Kidney glomerular epithelial cell (primary cell): Measurements from ENCODE around the gene ANXA11.
A peak's percentile ranks its signal among the peaks of the same experiment; 100 is the strongest.

ENCODE experiments used
- DNase-seq: peaks from one replicate; lab custom pipeline; 2025; lab: John Stamatoyannopoulos, UW

The ANXA11 gene

GRCh38 chr10:80165173-80165572, 40.2 kb downstream of the ANXA11 start:
- DNase-seq: no peak

DNA sequence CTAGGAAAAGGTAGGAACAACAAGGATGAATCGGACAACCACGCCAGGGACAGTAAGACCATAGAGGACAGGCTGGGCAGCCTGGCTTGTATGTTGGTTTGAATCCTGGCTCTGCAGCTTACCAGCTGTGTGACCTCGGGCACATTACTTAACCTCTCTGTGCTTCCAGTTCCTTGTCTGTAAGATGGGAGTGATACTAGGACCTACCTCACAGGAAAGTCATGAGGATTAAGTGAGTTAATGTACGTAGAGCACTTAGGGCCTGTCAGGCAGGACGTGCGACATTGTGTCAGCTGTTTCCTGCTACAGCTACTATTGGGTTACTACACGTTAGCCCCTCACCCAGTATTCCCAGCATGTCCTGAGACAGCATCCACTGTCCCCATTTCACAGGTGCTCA, 40.7 kb downstream of the ANXA11 start:
- no peak for DNase-seq

DNA sequence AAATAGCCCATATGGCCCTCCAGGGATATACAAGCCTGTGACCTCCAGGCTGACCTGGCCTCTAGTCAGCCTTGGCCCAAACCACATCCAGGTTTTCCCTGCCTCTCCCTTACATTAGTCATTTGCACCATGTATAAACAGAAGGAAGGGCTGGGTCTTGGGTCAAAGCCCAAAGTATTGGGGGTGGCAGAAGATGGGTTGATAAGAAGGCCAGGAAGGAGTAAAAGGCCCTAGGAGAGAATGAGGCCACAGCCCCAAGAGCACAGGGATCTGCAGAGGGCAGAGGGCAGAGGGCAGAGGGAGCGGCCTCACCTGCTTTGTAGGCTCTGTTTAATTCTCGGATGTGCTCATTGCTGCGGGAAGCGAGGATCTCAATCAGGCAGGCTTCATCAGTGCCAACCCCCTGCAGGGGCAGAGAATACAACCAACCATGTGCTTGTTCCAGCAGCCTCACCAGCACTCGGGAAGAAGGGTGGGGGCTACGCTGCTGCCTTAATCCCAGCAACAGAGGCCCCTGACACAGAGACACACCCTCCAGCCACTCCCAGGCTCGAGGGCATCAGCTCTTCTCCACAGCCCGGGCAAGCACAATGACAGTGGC, 41.5 kb downstream of the ANXA11 start:
- no peak for DNase-seq

- no peak for DNase-seq
Observed at GRCh38 chr10:80161321-80162083, 43.8 kb downstream of the ANXA11 start.

DNA sequence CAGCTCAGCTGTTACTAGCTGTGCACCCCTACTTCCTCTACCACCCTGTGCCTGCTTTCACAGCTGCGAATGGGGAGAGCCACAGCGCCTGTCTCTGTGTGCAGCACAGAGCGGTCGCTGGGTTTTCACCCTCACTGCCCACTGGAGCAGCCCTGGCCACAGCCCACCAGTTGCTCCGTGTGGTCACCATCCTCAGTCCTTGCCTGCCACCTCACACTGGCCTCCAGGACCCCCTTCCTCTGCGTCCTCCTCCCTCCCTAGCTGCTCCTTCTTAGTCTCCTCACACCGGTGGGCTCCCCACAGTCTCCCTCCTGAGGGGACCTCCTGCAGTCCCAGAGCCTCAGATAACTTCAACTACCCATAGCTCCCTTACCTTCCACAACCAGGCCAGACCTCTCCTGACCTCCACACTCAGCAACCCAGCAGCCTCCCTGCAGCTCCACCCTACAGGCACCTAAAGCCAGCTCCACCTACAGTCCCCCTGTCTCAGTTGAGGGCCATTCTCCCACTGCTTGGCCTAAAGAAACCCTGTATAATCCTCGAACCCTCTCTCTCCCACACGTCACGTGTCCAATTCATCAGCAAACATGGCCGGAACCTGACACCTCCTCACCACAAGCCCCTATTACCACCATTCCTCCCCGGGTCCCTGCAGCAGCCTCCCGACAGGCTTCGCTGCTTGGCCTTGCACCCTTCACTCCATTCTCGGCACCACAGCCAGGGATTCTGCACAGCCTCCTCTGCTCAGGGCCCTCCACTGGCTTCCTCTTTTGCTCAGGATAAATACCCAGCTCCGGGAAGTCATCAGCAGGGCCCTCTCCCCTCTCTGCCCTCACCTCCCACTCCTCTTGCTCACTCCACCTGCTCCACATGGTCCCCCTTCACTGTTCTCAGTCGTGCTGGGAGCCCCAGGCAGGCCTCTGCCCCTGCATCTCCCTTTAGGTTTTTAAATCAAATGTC, 44.7 kb downstream of the ANXA11 start:
- no peak for DNase-seq

GRCh38 chr10:80159166-80159873, 46.0 kb downstream of the ANXA11 start:
- no peak for DNase-seq

DNA sequence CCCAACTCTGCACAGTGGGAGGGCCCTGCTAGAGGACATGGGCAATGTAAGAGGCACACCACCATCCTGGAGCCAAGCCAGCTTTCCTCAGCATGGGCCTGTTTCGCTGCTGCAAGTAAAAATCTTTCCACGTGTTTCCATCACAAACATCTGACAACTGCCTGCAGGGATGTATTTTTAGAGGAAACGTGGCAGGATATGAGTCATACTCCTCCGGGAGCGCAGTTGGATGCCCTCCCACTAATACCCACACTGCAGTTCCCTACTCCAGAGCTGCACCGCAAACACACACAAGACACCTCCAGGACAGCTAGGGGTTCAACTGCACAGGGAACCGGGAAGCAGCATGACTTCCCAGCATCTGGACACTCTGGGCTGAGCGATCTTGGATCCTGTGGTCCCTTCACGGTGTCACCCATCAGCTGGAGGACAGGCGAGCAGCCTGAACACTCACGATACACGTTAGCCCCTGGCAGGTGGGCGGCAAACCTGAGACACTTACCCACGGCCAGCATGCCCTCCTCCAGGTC, 46.7 kb downstream of the ANXA11 start:
- peak; percentile 89 for DNase-seq

DNA sequence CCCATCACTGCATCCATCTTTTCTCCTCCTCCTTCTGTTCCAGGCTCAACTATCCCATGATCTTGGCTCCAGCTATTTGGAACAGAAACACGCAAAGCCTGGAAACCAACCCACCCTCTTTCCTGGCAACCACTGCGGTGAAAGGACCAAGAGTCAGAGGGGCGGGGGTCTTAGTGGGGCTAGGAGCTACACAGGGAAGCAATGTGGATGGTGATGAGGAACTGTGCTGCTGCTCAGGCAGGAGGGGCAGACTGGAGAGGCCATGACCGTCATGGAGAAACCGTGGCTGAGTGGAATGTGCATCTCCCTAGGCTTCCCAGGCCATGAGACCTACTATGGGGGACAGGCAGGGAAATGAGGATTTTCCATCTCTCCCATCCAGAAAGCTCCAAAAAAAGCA, 47.2 kb downstream of the ANXA11 start:
- DNase-seq: no peak

GRCh38 chr10:80157561-80157960, 47.8 kb downstream of the ANXA11 start:
- DNase-seq: no peak

DNA sequence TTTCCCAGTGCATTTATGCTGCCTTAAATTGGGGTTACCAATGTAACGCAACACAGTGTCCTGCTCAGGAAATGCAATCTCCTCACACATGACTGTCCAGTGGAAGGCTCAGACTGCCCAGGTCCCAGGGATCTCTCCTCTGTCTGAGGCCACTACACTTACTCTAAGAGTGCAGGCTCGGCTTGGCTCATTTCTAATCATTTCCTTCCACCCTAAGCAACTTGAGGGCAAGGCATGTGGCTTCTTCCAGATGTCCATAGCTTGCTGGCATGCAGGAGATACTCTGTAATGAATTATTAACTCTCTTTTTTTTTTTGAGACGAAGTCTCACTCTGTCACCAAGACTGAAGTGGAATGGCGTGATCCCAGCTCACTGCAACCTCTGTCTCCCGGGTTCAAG, 49.1 kb downstream of the ANXA11 start:
- no peak for DNase-seq

DNA sequence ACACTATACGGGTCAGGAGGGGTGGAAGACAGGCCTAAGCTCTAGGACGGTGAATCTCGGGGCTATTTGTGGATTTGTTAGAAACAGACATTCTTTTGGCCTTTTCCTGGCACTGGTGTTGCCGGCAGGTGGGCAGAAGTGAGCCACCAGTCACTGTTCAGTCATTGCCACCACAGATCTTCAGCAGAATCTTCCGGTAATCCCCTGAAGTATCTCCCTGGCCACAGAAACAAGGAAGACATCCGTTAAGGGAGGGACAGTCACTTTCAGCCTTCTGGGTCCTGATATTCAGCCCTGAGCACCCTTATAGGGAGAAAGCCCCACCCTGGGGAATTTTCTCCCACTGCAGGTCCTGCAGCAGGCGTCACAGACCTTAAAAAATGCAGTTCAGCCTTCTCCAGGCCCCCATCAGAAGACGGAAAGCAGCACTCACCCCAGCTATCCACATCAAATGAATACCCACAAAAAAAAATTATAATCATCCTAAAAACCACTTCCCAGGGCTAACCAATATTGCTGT, 49.6 kb downstream of the ANXA11 start:
- DNase-seq: no peak

- DNase-seq: no peak
Observed at GRCh38 chr10:80154978-80155695, 50.2 kb downstream of the ANXA11 start.

DNA sequence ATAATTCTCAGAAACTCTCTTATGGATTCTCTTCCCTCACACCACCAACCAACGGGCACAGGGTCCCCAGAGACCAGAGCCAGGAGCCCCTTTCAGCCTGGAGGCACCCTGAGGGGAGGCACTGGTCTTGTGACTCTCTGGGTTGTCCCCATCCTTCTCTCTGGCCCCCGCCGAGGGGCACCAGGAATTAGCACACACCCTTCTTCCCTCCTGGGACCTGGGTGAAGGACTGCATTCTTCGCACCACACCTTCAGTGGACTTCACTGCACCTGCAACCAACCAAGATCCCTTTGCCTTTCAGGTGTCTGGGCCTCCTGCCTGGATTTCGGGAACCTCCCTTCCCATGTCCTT, 50.7 kb downstream of the ANXA11 start:
- DNase-seq: no peak

- DNase-seq: no peak
Observed at GRCh38 chr10:80153460-80153859, 51.9 kb downstream of the ANXA11 start.

DNA sequence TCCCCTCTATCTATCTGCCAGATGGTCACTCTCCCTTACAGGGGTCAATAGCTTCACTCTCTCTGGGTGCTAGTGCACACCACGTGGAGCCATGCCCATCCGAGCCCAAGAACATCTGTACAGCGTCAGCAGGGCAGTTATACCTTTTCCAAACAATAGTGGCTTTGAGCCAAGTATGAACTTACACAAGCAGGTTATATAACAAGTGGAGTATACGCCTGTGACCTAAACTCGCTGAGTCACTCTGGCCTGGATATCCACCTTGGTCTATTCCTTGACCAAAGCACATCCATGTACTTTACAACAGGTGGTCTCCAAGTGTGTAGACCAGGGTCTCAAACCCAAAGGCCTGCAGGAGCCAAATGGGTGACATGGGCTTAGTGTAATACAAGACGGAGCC, 52.5 kb downstream of the ANXA11 start:
- no peak for DNase-seq

- no peak for DNase-seq
Observed at GRCh38 chr10:80150172-80150571, 55.2 kb downstream of the ANXA11 start.

- no peak for DNase-seq
Observed at GRCh38 chr10:80149123-80149522, 56.2 kb downstream of the ANXA11 start.

DNA sequence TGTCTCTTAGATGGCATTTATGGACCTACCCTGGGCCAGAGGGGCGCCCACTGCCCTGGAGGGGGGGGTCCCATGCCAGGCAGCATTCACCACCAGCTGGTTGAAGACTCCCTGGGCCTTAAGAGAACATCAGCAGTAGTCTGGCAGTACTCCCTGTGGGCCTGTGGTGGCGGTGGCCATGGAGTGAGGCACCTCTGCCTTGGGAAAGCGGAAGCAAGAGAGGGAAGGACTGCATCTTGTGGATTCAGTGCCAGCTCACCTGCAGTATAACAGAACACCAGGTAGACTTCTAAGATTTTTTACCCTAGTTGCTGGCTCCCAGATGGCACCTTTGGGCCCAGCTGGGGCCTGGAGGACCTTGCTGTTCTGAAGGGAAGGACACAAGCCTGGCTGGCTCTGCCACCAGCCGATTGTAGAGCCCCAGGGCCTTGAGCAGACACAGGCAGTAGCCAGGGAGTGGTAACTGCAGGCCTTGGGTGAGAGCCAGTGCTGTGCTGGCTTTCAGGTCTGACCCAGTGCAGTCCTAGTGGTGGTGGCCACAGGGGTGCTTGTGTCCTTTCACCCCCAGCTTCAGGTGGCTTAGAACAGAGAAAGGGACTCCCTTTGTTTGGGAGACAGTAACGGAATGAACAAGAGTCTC, 57.1 kb downstream of the ANXA11 start:
- DNase-seq: no peak

GRCh38 chr10:80146918-80147317, 58.4 kb downstream of the ANXA11 start:
- DNase-seq: no peak
